Esophagus muscularis mucosa (tissue), 4 donors: ENCODE data around the gene CMTM4. TPM values are rescaled to one million over a fixed set of nuclear protein-coding genes. Genes with fewer than 3 reads are reported as not detected.

Experiments used
- DNase-seq: peaks from one replicate; pipeline ENCODE4 v3.0.0-alpha.2; 2017; ENCODE audit errors: extremely low spot score
- H3K27ac ChIP-seq, 4 donors: fragments of 200-600 bp; sonication (generic); replicated peaks in 1 of 4; 1 replicate in 3 of 4; 2 replicates in 1 of 4; pipeline ENCODE4 v1.5.1; 2016 to 2019; ENCODE audit warnings: mild to moderate bottlenecking in 1 of 4
- H3K27me3 ChIP-seq, 4 donors: fragments of 200-600 bp; sonication (generic); one replicate each; pipeline versions ENCODE4 v1.5.1 to v1.6.0; 2016 to 2019
- H3K36me3 ChIP-seq, 4 donors: fragments of 200-600 bp; sonication (generic); one replicate each; pipeline ENCODE4 v1.5.1; 2016 to 2019
- H3K4me1 ChIP-seq, 4 donors: fragments of 200-600 bp; sonication (generic); one replicate each; pipeline ENCODE4 v1.5.1; 2016 to 2019
- H3K4me3 ChIP-seq, 4 donors: fragments of 200-600 bp; sonication (generic); 1 replicate in 2 of 4; 2 replicates in 2 of 4; pipeline ENCODE4 v1.5.1; 2016 to 2019; ENCODE audit warnings: mild to moderate bottlenecking in 4 of 4, moderate library complexity in 1 of 4
- H3K9me3 ChIP-seq, 4 donors: fragments of 200-600 bp; sonication (generic); 1 replicate in 3 of 4; 2 replicates in 1 of 4; pipeline ENCODE4 v1.5.1; 2016 to 2019
- CTCF ChIP-seq, 3 experiments: fragments of 200-600 bp in 2 of 3; fragments of 450-650 bp in 1 of 3; sonication (generic) in 2 of 3; IDR thresholded peaks; one replicate each; pipeline ENCODE4 v1.5.1; 2017 to 2019; ENCODE audit warnings: antibody characterized with exemption in 3 of 3, mild to moderate bottlenecking in 2 of 3, moderate library complexity in 1 of 3
- EP300 ChIP-seq: sonication (generic); formaldehyde crosslinking; IDR thresholded peaks from one replicate; pipeline ENCODE4 v1.6.1; 2017; ENCODE audit warnings: antibody characterized with exemption
- POLR2A ChIP-seq: fragments of 450-650 bp; IDR thresholded peaks from one replicate; pipeline ENCODE4 v1.6.1; 2017; ENCODE audit warnings: antibody characterized with exemption, moderate library complexity, mild to moderate bottlenecking, low read depth
- POLR2AphosphoS5 ChIP-seq, 2 donors: sonication (generic); formaldehyde crosslinking; IDR thresholded peaks; one replicate each; pipeline ENCODE4 v1.6.1; 2017; ENCODE audit warnings: antibody characterized with exemption in 2 of 2
- WGBS: methylation state at CpG from one replicate; pipeline ENCODE4 v1.1.5; 2018; 5-methylcytosine and 5-hydroxymethylcytosine counted together
- intact Hi-C: fragments of 100-400 bp; cut with DNase I; formaldehyde crosslinking; loops from one replicate; pipeline ENCODE4 v1.15.1; 2023
- total RNA-seq, 4 donors: library from RNA; depleted of rRNA; stranded (reverse); fragments of >200 nt; gene quantifications; one replicate each; pipeline versions ENCODE4 v1.1.0 to v1.2.1, GENCODE V29; 2016

CMTM4 gene
- total RNA-seq, 4 donors from 2014 or later = 9.8 to 19.8 (median 15.0) TPM

DNA sequence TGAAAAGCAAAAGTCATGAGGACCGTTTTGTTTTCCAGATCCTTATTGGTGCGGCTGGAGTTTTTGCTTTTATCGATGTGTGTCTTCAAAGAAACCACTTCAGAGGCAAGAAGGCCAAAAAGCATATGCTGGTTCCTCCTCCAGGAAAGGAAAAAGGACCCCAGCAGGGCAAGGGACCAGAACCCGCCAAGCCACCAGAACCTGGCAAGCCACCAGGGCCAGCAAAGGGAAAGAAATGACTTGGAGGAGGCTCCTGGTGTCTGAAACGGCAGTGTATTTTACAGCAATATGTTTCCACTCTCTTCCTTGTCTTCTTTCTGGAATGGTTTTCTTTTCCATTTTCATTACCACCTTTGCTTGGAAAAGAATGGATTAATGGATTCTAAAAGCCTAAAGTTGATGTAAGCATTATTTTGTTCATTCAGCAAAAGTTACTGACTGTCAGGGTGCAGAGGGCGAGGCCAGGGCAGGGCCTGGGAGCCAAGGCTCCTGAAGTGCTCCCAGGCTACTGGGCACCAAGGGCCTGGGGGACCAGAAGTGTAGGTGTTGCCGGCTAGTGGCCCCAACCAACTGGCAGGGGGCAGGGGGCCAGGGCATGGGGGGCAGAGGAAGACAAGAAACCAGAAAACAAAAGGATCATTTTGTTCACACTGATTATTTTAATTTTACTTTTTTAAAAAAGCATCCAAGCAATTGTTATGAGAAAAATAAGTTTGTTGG is 108.5 kb downstream of the CMTM4 start:
- no peak for DNase-seq
- H3K4me1 ChIP-seq = peaks cover 0 to 4% (median 0%) of the 10 kb centered on the region in 4 donors
- no peak for TF ChIP-seq POLR2AphosphoS5 (IDR thresholded peaks at IDR 0.05)
- no peak for TF ChIP-seq CTCF (IDR thresholded peaks at IDR 0.05)
- no peak for TF ChIP-seq POLR2A
- no peak for TF ChIP-seq EP300
- H3K4me3 ChIP-seq = peak overlapping the region in 1 of 4 donors; percentile 18
- intact Hi-C loops = loop anchor here (5.0 kb wide), 1 partner anchor 106 kb away; no protein-coding TSS in a partner anchor
- no peaks in the 10 kb centered on the region for H3K36me3 ChIP-seq
- H3K27ac ChIP-seq = no peak overlapping the region
- no peaks in the 10 kb centered on the region for H3K9me3 ChIP-seq
- no peaks in the 10 kb centered on the region for H3K27me3 ChIP-seq
- WGBS = 66% methylated on average over 7 of the region's 7 CpGs

DNA sequence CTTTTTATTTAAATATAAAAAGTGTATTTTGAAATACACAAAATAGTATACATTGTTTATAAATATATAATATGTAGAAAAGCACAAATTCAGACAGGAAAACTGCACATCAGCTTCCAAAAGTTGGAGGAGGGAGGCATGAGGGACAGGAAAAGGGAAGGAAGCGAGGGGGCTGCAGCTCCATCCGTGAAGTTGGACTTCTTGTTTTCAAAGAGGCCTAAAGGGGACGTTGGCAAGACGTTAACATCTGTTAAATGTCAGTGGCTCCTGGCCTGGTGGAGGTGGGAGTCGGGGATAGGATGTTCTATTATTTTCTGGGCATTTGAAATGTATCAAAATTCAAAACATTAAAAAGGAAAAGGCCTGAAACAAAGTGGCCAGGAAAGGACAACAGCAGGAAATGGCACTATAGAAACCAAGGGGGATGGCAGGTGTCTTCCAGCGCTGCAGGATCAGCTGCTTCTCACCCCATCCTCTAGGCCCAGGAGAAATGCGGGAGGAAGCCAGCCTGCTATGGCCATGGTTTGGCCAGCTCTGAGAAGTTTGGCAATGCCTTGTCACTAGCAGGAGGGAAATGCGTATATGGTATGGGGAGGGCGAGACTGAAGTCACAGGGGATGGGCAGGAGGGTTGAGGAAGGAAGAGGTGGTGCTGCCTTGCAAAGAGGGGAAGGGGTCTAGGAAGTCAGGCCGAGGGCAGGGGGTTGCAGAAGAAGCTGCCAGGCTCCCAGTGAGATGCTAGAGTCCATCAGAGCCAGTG is 110.9 kb downstream of the CMTM4 start:
- WGBS = 66% methylated on average over 10 of the region's 10 CpGs
- TF ChIP-seq EP300 (no peak), POLR2AphosphoS5 (IDR thresholded peaks at IDR 0.05) (peak in 1 of 2 donors; percentile 24), CTCF (IDR thresholded peaks at IDR 0.05) (no peak), POLR2A (no peak)
- Histone ChIP-seq H3K27ac (no peak overlapping the region), H3K4me1 (peaks cover 0 to 4% (median 0%) of the 10 kb centered on the region in 4 donors), H3K9me3 (no peaks in the 10 kb centered on the region), H3K4me3 (no peak overlapping the region), H3K27me3 (no peaks in the 10 kb centered on the region), H3K36me3 (no peaks in the 10 kb centered on the region)
- no peak for DNase-seq
- intact Hi-C loops = loop anchor here (5.0 kb wide), 1 partner anchor 103 kb away; no protein-coding TSS in a partner anchor

DNA sequence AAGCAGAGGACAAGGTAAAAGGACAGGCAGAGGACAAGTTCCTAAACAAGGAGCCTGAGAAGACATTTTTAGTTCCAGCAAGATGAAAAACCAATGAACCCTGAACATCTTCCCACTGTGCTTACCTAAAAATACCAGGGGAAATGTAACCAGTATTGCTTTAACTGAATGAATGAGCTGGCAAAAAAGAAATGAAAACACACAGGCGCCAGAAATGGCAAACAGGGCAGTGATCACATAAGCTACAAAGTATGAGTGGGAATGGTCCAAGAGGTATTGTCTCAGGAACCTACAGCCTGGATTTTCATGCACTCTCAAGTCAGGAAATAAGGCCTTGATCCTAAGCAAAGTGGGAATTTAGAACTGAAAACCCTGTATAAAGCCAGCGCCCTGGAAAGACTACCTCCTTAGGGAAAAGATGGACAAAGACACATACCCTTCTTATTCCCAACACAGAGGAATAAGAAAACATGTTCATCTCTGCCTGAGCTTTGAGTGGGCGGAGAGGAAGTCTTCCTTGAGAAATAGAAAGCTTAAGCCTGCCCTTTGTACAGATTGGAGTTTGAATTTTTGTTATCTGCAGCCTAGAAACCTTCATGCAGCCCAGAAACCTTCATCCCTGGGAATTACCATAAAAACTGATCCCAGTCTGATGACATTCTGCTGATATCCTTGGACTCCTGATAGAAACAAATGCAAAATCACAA is 115.1 kb downstream of the CMTM4 start:
- no peak overlapping the region for H3K27ac ChIP-seq

More for the DNA sequence above, 115.1 kb downstream of the CMTM4 start:
- DNase-seq = peak; percentile 50
- H3K36me3 ChIP-seq = no peaks in the 10 kb centered on the region
- 64% methylated on average over 3 of the region's 3 CpGs for WGBS
- H3K4me3 ChIP-seq = no peak overlapping the region
- H3K4me1 ChIP-seq = peaks cover 14 to 15% (median 14%) of the 10 kb centered on the region in 4 donors
- no peak for TF ChIP-seq CTCF (IDR thresholded peaks at IDR 0.05)
- no peak for TF ChIP-seq POLR2A
- no peak for TF ChIP-seq EP300
- no peak for TF ChIP-seq POLR2AphosphoS5 (IDR thresholded peaks at IDR 0.05)
- intact Hi-C loops = no loop called here
- peaks cover 0 to 30% (median 8%) of the 10 kb centered on the region in 4 donors for H3K27me3 ChIP-seq
- no peaks in the 10 kb centered on the region for H3K9me3 ChIP-seq
